Hematopoietic multipotent progenitor cell (in vitro differentiated cells): ENCODE results near the gene P3H2. TPM values are rescaled to one million over a fixed set of nuclear protein-coding genes. Genes with fewer than 3 reads are reported as not detected.
A peak's percentile ranks its signal among the peaks of the same experiment; 100 is the strongest.
"Not testable (repeated sequence)": the region's sequence is repeated elsewhere in the genome, so short reads cannot be mapped to it uniquely, and the experiment has no call there.

ENCODE experiments used
- DNase-seq, 3 donors: peaks; one replicate each; pipeline ENCODE4 v3.0.0-alpha.2; 2011 to 2015; ENCODE audit warnings: low read depth in 2 of 3, low spot score in 2 of 3
- total RNA-seq: library from RNA; depleted of rRNA; stranded (reverse); fragments of >200 nt; gene quantifications from one replicate; pipeline ENCODE4 v1.2.3, GENCODE V29; 2012

The P3H2 gene
- total RNA-seq, 1 donor = under 0.01 TPM

- DNase-seq = no peak
These were observed 31.8 kb downstream of the P3H2 start for GRCh38 chr3:190088890-190089289.

- no peak for DNase-seq
These were observed 34.5 kb downstream of the P3H2 start for GRCh38 chr3:190086191-190086590.

- DNase-seq = no peak
These were observed 35.7 kb downstream of the P3H2 start for GRCh38 chr3:190084983-190085382.

GRCh38 chr3:190083635-190084034 lies 37.1 kb downstream of the P3H2 start:
- DNase-seq = no peak

- DNase-seq = peak in 1 of 3 donors; percentile 9
These were observed 39.3 kb downstream of the P3H2 start for GRCh38 chr3:190081389-190081788.

GRCh38 chr3:190079173-190079572 lies 41.5 kb downstream of the P3H2 start:
- not testable (repeated sequence) for DNase-seq

- no peak for DNase-seq
These were observed 43.2 kb downstream of the P3H2 start for GRCh38 chr3:190077395-190078045.

- DNase-seq = no peak
These were observed 43.9 kb downstream of the P3H2 start for GRCh38 chr3:190076601-190077394.

- no peak for DNase-seq
These were observed 44.6 kb downstream of the P3H2 start for GRCh38 chr3:190076136-190076535.

GRCh38 chr3:190074817-190075216 lies 45.9 kb downstream of the P3H2 start:
- no peak for DNase-seq

- DNase-seq = peak in 2 of 3 donors; percentile 35 to 70
These were observed 47.3 kb downstream of the P3H2 start for GRCh38 chr3:190073264-190074008.

GRCh38 chr3:190072856-190073255 lies 47.8 kb downstream of the P3H2 start:
- no peak for DNase-seq

GRCh38 chr3:190071921-190072320 lies 48.8 kb downstream of the P3H2 start:
- DNase-seq = not testable (repeated sequence)

- DNase-seq = no peak
These were observed 49.9 kb downstream of the P3H2 start for GRCh38 chr3:190070622-190071347.

GRCh38 chr3:190065204-190065603 lies 55.5 kb downstream of the P3H2 start:
- no peak for DNase-seq

- DNase-seq = no peak
These were observed 56.0 kb downstream of the P3H2 start for GRCh38 chr3:190064659-190065058.

- DNase-seq = no peak
These were observed 56.6 kb downstream of the P3H2 start for GRCh38 chr3:190064112-190064511.

GRCh38 chr3:190063490-190063889 lies 57.2 kb downstream of the P3H2 start:
- no peak for DNase-seq

GRCh38 chr3:190060192-190060775 lies 60.4 kb downstream of the P3H2 start:
- DNase-seq = no peak

- no peak for DNase-seq
These were observed 61.5 kb downstream of the P3H2 start for GRCh38 chr3:190059242-190059590.
